ENCODE results near the gene PMVK. TPM values are rescaled to one million over a fixed set of nuclear protein-coding genes. Genes with fewer than 3 reads are reported as not detected.

The PMVK gene
- total RNA-seq, 1 experiment from 2014 or later, result 26.8 TPM

DNA sequence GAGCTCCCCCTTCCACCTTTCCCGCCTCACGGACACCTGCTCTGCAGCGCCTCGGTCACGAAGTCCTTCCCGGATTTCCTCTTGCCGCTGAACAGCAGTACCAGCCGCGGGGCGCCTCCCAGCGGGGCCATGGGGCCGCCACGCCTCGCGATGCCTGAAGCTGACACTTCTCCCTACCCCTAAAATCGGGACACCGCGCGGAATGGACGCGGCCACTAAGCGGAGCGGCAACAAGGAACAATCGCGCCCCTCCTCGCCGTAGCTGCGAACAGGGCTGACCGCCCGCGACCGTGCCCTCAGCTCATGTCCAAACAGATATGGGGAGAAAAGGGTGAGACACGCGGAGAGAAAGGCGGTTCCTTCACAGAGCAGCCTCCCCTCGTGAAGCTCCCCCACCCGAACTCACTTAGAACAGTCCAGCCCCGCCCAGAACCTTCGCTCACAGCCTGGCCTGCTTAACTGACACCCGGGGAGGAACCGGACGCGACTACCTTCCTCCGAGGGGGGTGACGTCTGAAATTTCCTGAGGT, at the start of gene PMVK (continued):
- TF ChIP-seq, protein P1, sequence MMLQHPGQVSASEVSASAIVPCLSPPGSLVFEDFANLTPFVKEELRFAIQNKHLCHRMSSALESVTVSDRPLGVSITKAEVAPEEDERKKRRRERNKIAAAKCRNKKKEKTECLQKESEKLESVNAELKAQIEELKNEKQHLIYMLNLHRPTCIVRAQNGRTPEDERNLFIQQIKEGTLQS (CRISPR knock-in tag; conservative IDR thresholded peaks at IDR 0.05), result 0 out of 2 replicates have a peak, but pooled peaks have one; percentile 44
- TF ChIP-seq, protein P2, sequence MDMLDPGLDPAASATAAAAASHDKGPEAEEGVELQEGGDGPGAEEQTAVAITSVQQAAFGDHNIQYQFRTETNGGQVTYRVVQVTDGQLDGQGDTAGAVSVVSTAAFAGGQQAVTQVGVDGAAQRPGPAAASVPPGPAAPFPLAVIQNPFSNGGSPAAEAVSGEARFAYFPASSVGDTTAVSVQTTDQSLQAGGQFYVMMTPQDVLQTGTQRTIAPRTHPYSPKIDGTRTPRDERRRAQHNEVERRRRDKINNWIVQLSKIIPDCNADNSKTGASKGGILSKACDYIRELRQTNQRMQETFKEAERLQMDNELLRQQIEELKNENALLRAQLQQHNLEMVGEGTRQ (CRISPR knock-in tag; IDR thresholded peaks at IDR 0.05), result peak; percentile 96
- TF ChIP-seq NR1H2 (CRISPR knock-in tag; IDR thresholded peaks at IDR 0.05) (peak; percentile 86), SP1 (CRISPR knock-in tag; conservative IDR thresholded peaks at IDR 0.05) (peak; percentile 80), MYBL2 (CRISPR knock-in tag; IDR thresholded peaks at IDR 0.05) (peak; percentile 96), ZNF423 (CRISPR knock-in tag; IDR thresholded peaks at IDR 0.05) (peak; percentile 17; the same call in 1 of the 2 replicates), ZNF416 (CRISPR knock-in tag; IDR thresholded peaks at IDR 0.05) (no peak), OVOL2 (CRISPR knock-in tag; IDR thresholded peaks at IDR 0.05; ENCODE audit: borderline replicate concordance) (no peak), ETV6 (CRISPR knock-in tag; IDR thresholded peaks at IDR 0.05) (peak; percentile 99), RELA (CRISPR knock-in tag; IDR thresholded peaks at IDR 0.05; ENCODE audit: borderline replicate concordance) (peak; percentile 96), TP53 (CRISPR knock-in tag; IDR thresholded peaks at IDR 0.05) (peak; percentile 97), NFE2L1 (CRISPR knock-in tag; IDR thresholded peaks at IDR 0.05) (peak; percentile 99; the same call in 1 of the 2 replicates), JAZF1 (CRISPR knock-in tag; IDR thresholded peaks at IDR 0.05) (no peak), ZNF317 (CRISPR knock-in tag; IDR thresholded peaks at IDR 0.05; ENCODE audit: borderline replicate concordance, low read depth) (peak; percentile 63; the same call in 1 of the 2 replicates), ZNF396 (CRISPR knock-in tag; IDR thresholded peaks at IDR 0.05; ENCODE audit: borderline replicate concordance) (no peak), GTF2I (CRISPR knock-in tag; conservative IDR thresholded peaks at IDR 0.05) (no peak)
- TF ChIP-seq, protein P3, sequence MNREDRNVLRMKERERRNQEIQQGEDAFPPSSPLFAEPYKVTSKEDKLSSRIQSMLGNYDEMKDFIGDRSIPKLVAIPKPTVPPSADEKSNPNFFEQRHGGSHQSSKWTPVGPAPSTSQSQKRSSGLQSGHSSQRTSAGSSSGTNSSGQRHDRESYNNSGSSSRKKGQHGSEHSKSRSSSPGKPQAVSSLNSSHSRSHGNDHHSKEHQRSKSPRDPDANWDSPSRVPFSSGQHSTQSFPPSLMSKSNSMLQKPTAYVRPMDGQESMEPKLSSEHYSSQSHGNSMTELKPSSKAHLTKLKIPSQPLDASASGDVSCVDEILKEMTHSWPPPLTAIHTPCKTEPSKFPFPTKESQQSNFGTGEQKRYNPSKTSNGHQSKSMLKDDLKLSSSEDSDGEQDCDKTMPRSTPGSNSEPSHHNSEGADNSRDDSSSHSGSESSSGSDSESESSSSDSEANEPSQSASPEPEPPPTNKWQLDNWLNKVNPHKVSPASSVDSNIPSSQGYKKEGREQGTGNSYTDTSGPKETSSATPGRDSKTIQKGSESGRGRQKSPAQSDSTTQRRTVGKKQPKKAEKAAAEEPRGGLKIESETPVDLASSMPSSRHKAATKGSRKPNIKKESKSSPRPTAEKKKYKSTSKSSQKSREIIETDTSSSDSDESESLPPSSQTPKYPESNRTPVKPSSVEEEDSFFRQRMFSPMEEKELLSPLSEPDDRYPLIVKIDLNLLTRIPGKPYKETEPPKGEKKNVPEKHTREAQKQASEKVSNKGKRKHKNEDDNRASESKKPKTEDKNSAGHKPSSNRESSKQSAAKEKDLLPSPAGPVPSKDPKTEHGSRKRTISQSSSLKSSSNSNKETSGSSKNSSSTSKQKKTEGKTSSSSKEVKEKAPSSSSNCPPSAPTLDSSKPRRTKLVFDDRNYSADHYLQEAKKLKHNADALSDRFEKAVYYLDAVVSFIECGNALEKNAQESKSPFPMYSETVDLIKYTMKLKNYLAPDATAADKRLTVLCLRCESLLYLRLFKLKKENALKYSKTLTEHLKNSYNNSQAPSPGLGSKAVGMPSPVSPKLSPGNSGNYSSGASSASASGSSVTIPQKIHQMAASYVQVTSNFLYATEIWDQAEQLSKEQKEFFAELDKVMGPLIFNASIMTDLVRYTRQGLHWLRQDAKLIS (CRISPR knock-in tag; IDR thresholded peaks at IDR 0.05; ENCODE audit: borderline replicate concordance), result peak; percentile 88; the same call in 1 of the 2 replicates
- TF ChIP-seq, protein P4, sequence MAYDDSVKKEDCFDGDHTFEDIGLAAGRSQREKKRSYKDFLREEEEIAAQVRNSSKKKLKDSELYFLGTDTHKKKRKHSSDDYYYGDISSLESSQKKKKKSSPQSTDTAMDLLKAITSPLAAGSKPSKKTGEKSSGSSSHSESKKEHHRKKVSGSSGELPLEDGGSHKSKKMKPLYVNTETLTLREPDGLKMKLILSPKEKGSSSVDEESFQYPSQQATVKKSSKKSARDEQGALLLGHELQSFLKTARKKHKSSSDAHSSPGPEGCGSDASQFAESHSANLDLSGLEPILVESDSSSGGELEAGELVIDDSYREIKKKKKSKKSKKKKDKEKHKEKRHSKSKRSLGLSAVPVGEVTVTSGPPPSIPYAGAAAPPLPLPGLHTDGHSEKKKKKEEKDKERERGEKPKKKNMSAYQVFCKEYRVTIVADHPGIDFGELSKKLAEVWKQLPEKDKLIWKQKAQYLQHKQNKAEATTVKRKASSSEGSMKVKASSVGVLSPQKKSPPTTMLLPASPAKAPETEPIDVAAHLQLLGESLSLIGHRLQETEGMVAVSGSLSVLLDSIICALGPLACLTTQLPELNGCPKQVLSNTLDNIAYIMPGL (CRISPR knock-in tag; IDR thresholded peaks at IDR 0.05), result peak; percentile 71
- TF ChIP-seq, protein P5, sequence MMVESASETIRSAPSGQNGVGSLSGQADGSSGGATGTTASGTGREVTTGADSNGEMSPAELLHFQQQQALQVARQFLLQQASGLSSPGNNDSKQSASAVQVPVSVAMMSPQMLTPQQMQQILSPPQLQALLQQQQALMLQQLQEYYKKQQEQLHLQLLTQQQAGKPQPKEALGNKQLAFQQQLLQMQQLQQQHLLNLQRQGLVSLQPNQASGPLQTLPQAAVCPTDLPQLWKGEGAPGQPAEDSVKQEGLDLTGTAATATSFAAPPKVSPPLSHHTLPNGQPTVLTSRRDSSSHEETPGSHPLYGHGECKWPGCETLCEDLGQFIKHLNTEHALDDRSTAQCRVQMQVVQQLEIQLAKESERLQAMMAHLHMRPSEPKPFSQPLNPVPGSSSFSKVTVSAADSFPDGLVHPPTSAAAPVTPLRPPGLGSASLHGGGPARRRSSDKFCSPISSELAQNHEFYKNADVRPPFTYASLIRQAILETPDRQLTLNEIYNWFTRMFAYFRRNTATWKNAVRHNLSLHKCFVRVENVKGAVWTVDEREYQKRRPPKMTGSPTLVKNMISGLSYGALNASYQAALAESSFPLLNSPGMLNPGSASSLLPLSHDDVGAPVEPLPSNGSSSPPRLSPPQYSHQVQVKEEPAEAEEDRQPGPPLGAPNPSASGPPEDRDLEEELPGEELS (CRISPR knock-in tag; IDR thresholded peaks at IDR 0.05), result peak; percentile 99
- TF ChIP-seq, protein P6, sequence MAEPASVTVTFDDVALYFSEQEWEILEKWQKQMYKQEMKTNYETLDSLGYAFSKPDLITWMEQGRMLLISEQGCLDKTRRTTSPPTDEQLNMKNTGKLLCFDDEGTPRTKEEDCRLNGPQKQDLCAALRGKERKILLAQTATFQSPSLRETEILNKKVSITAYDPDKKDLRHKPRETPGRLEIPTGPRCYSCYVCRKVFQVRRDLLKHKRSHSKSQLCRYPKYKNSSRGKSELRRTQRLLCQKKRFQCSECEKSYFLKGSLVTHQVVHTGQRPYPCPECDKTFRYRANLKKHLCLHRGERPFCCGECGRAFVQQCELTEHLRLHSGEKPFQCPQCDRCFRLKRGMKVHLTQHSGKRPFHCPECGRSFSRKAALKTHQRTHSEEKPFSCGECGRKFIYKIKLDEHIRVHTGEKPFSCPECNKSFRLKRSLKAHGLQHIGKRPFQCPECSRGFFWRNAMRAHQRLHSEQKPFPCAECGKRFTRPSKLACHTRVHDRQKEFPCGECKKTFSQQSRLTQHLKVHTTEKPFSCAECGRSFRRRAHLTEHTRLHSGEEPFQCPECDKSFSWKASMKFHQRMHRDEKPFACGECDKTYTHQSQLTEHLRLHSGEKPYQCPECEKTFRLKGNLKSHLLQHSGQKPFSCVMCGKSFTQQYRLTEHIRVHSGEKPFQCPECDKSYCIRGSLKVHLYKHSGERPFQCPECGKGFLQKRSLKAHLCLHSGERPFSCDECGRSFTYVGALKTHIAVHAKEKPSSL (CRISPR knock-in tag; conservative IDR thresholded peaks at IDR 0.05), result no peak
- TF ChIP-seq, protein P7, sequence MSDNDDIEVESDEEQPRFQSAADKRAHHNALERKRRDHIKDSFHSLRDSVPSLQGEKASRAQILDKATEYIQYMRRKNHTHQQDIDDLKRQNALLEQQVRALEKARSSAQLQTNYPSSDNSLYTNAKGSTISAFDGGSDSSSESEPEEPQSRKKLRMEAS (CRISPR knock-in tag; IDR thresholded peaks at IDR 0.05), result peak; percentile 100
- TF ChIP-seq, protein P8, sequence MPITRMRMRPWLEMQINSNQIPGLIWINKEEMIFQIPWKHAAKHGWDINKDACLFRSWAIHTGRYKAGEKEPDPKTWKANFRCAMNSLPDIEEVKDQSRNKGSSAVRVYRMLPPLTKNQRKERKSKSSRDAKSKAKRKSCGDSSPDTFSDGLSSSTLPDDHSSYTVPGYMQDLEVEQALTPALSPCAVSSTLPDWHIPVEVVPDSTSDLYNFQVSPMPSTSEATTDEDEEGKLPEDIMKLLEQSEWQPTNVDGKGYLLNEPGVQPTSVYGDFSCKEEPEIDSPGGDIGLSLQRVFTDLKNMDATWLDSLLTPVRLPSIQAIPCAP (CRISPR knock-in tag; IDR thresholded peaks at IDR 0.05), result peak; percentile 97
- TF ChIP-seq, protein P9, sequence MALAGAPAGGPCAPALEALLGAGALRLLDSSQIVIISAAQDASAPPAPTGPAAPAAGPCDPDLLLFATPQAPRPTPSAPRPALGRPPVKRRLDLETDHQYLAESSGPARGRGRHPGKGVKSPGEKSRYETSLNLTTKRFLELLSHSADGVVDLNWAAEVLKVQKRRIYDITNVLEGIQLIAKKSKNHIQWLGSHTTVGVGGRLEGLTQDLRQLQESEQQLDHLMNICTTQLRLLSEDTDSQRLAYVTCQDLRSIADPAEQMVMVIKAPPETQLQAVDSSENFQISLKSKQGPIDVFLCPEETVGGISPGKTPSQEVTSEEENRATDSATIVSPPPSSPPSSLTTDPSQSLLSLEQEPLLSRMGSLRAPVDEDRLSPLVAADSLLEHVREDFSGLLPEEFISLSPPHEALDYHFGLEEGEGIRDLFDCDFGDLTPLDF (CRISPR knock-in tag; IDR thresholded peaks at IDR 0.05), result peak; percentile 94; the same call in 1 of the 2 replicates
- TF ChIP-seq, protein P10, sequence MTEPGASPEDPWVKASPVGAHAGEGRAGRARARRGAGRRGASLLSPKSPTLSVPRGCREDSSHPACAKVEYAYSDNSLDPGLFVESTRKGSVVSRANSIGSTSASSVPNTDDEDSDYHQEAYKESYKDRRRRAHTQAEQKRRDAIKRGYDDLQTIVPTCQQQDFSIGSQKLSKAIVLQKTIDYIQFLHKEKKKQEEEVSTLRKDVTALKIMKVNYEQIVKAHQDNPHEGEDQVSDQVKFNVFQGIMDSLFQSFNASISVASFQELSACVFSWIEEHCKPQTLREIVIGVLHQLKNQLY (CRISPR knock-in tag; IDR thresholded peaks at IDR 0.05), result 0 out of 2 replicates have a peak, but pooled peaks have one; percentile 37
